Measurements from ENCODE around the gene ACKR3. TPM values are rescaled to one million over a fixed set of nuclear protein-coding genes. Genes with fewer than 3 reads are reported as not detected.

ACKR3 gene
- total and polyA plus RNA-seq, 2 donors (not counting 1 experiment from before 2014, with no cell fraction given), result 7.1 to 15.3 TPM

DNA sequence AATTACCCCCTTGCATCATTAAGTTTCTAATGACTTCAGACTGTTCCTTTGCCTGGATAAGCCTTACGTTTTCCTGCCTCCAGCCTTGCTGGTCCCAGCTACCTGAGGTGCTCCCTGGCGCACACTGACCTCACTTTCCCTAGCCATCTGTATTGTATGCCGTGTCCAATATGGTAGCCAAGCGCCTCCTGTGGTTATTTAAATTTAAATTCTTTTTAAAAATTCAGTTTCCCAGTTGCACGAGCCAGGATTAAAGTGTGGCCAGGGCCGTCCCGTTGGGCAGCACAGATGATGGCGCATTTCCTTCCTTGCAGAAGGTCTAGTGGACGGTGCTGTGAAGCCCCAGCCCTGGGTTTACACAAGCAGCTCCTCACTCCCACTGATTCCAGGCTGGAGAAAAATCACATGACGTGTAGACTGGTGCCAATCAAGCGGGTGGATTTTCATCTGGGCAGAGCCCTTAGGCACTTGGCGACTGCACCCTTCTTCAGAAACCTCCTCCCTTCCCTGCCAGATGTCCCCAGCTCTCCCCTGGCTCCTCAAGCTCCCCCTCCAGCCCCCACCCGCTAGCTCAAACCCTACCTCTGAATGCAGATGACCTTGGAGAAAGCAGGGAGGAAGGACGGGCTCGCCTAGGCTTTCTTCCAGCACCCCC lies 33.9 kb downstream of the ACKR3 start:
- Histone ChIP-seq H3K4me3 (ENCODE audit: control extremely low read depth in 1 of 5, extremely low read depth in 1 of 5, insufficient read depth in 1 of 5, low read depth in 2 of 5, low read length in 4 of 5) (no peak overlapping the region), H3K4me1 (ENCODE audit: control insufficient read depth in 2 of 2, insufficient read depth in 2 of 2, low read length in 2 of 2) (no peaks in the 10 kb centered on the region), H3K9ac (ENCODE audit: low read length) (no peak overlapping the region), H3K79me2 (ENCODE audit: control insufficient read depth, insufficient read depth, low read length) (no peaks in the 10 kb centered on the region), H3K36me3 (replicated peaks in 1 of 2; ENCODE audit: control extremely low read depth in 1 of 2, control insufficient read depth in 1 of 2, extremely low read depth in 1 of 2, insufficient read depth in 2 of 2, low read length in 1 of 2) (no peaks in the 10 kb centered on the region), H2AFZ (ENCODE audit: insufficient read depth, low read depth, low read length, poor library complexity, severe bottlenecking) (no peak overlapping the region), H3K27me3 (replicated peaks in 1 of 4; ENCODE audit: control extremely low read depth in 1 of 4, control insufficient read depth in 3 of 4, insufficient read depth in 4 of 4, low read length in 3 of 4) (peaks cover 0 to 11% (median 1%) of the 10 kb centered on the region in 4 experiments), H3K27ac (ENCODE audit: low read length in 2 of 2) (no peak overlapping the region), H3K9me3 (ENCODE audit: control extremely low read depth in 1 of 3, control insufficient read depth in 2 of 3, insufficient read depth in 1 of 3, low read length in 2 of 3) (peaks cover 0 to 12% (median 0%) of the 10 kb centered on the region in 3 donors), H3K4me2 (replicated peaks; ENCODE audit: low read depth, low read length, poor library complexity, severe bottlenecking) (no peak overlapping the region), H4K20me1 (ENCODE audit: control insufficient read depth, insufficient read depth, low read length, poor library complexity, severe bottlenecking) (no peaks in the 10 kb centered on the region)
- peaks cover 36% of the 10 kb centered on the region for H3K27me3 Mint-ChIP-seq
- DNase-seq (no peak), ATAC-seq (ENCODE audit: low read depth) (no peak)
- intact Hi-C loops (cut with micrococcal nuclease), result no loop called here
- H3K9me3 Mint-ChIP-seq (ENCODE audit: insufficient read depth), result peaks cover 3% of the 10 kb centered on the region
- TF ChIP-seq, protein P1, sequence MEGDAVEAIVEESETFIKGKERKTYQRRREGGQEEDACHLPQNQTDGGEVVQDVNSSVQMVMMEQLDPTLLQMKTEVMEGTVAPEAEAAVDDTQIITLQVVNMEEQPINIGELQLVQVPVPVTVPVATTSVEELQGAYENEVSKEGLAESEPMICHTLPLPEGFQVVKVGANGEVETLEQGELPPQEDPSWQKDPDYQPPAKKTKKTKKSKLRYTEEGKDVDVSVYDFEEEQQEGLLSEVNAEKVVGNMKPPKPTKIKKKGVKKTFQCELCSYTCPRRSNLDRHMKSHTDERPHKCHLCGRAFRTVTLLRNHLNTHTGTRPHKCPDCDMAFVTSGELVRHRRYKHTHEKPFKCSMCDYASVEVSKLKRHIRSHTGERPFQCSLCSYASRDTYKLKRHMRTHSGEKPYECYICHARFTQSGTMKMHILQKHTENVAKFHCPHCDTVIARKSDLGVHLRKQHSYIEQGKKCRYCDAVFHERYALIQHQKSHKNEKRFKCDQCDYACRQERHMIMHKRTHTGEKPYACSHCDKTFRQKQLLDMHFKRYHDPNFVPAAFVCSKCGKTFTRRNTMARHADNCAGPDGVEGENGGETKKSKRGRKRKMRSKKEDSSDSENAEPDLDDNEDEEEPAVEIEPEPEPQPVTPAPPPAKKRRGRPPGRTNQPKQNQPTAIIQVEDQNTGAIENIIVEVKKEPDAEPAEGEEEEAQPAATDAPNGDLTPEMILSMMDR (IDR thresholded peaks at IDR 0.05), result no peak
- no peak for TF ChIP-seq EZH2 (IDR thresholded peaks at IDR 0.05; ENCODE audit: borderline replicate concordance, insufficient read depth, low read depth, low read length, poor library complexity, severe bottlenecking)
- CTCF ChIA-PET, result no interaction called here
- no peak overlapping the region for H3K4me3 Mint-ChIP-seq
- 91% methylated on average over 11 of the region's 15 CpGs for WGBS (ENCODE audit: insufficient coverage)
- no peak overlapping the region for H3K27ac Mint-ChIP-seq
- H3K4me1 Mint-ChIP-seq, result peaks cover 10% of the 10 kb centered on the region
- POLR2A ChIA-PET, result no interaction called here

DNA sequence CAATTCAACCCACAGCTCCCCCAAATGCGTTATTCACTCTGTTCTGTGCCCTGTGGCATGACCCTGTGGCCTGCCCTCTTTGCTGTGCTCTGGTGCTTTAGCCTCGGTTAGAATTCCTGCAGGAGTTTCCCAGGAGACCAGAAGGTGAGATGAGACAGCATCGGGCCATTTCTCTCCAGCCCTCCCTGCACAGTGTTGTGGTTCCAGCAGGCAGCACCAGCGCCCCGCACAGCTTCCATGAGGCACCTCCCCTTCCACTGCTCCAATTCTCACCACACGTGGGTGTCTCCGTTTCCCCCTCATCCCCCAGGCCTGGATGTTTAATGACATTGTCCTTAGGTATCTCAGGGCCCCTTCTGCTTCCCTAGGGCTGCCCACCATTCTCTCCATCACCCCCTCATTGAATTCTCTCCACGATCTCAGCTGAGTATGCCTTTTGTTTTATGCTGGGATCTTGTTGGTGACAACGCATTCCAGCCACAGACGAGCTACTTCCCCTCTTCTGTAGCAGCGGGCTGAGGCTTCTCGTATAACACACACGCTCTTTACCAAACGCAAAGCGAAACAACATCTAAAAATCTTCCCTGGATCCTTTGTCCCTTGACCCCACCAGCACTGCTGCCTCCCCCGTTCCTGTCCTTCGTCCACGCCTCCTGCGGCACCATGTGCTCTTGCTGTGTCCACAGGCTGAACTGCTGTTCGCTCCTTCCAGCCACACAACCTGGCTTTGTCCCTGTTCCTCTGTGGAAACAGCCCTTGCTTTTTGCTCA lies 35.1 kb downstream of the ACKR3 start:
- POLR2A ChIA-PET, result no interaction called here
- intact Hi-C loops (cut with micrococcal nuclease), result no loop called here
- WGBS (ENCODE audit: insufficient coverage), result 34% methylated on average over 19 of the region's 20 CpGs
- Histone ChIP-seq H3K79me2 (ENCODE audit: control insufficient read depth, insufficient read depth, low read length) (no peaks in the 10 kb centered on the region), H3K27ac (ENCODE audit: low read length in 2 of 2) (no peak overlapping the region), H3K4me2 (replicated peaks; ENCODE audit: low read depth, low read length, poor library complexity, severe bottlenecking) (no peak overlapping the region), H3K9me3 (ENCODE audit: control extremely low read depth in 1 of 3, control insufficient read depth in 2 of 3, insufficient read depth in 1 of 3, low read length in 2 of 3) (peaks cover 0 to 12% (median 0%) of the 10 kb centered on the region in 3 donors), H3K4me1 (ENCODE audit: control insufficient read depth in 2 of 2, insufficient read depth in 2 of 2, low read length in 2 of 2) (no peaks in the 10 kb centered on the region), H3K36me3 (replicated peaks in 1 of 2; ENCODE audit: control extremely low read depth in 1 of 2, control insufficient read depth in 1 of 2, extremely low read depth in 1 of 2, insufficient read depth in 2 of 2, low read length in 1 of 2) (no peaks in the 10 kb centered on the region), H3K27me3 (replicated peaks in 1 of 4; ENCODE audit: control extremely low read depth in 1 of 4, control insufficient read depth in 3 of 4, insufficient read depth in 4 of 4, low read length in 3 of 4) (peaks cover 0 to 11% (median 1%) of the 10 kb centered on the region in 4 experiments), H4K20me1 (ENCODE audit: control insufficient read depth, insufficient read depth, low read length, poor library complexity, severe bottlenecking) (no peaks in the 10 kb centered on the region), H3K9ac (ENCODE audit: low read length) (no peak overlapping the region), H3K4me3 (ENCODE audit: control extremely low read depth in 1 of 5, extremely low read depth in 1 of 5, insufficient read depth in 1 of 5, low read depth in 2 of 5, low read length in 4 of 5) (no peak overlapping the region), H2AFZ (ENCODE audit: insufficient read depth, low read depth, low read length, poor library complexity, severe bottlenecking) (no peak overlapping the region)
- Mint-ChIP-seq H3K27ac (no peak overlapping the region), H3K27me3 (peaks cover 44% of the 10 kb centered on the region), H3K9me3 (ENCODE audit: insufficient read depth) (peaks cover 3% of the 10 kb centered on the region), H3K4me1 (peaks cover 10% of the 10 kb centered on the region), H3K4me3 (no peak overlapping the region)
- DNase-seq (no peak), ATAC-seq (ENCODE audit: low read depth) (no peak)
- TF ChIP-seq, protein P1 (IDR thresholded peaks at IDR 0.05), result no peak
- TF ChIP-seq EZH2 (IDR thresholded peaks at IDR 0.05; ENCODE audit: borderline replicate concordance, insufficient read depth, low read depth, low read length, poor library complexity, severe bottlenecking), result no peak
- CTCF ChIA-PET, result interaction anchor here (0.6 kb wide), 1 partner anchor 35 kb away, joined by 3 read pairs; the partner anchor contains the start of gene ACKR3
